ENCODE measurements around the gene SRF. TPM values are rescaled to one million over a fixed set of nuclear protein-coding genes. Genes with fewer than 3 reads are reported as not detected.

SRF gene
- total RNA-seq, 2 donors from 2014 or later: 32.7 to 44.2 TPM

- Histone ChIP-seq H3K27ac (ENCODE audit: low read depth, low read length) (no peak overlapping the region), H3K9ac (ENCODE audit: extremely low read depth, low read length, poor library complexity, severe bottlenecking) (no peak overlapping the region), H3K27me3 (ENCODE audit: control insufficient read depth, insufficient read depth, low read length, poor library complexity, severe bottlenecking) (no peaks in the 10 kb centered on the region), H3K4me1 (ENCODE audit: control insufficient read depth, insufficient read depth, low read length) (no peaks in the 10 kb centered on the region), H3K9me3 (ENCODE audit: control insufficient read depth, low read length) (no peaks in the 10 kb centered on the region), H3K4me3 (ENCODE audit: low read length) (no peak overlapping the region), H3K36me3 (ENCODE audit: control insufficient read depth, insufficient read depth, low read length) (peaks cover 8% of the 10 kb centered on the region)
- Mint-ChIP-seq H3K9me3 (no peaks in the 10 kb centered on the region), H3K36me3 (ENCODE audit: low read depth) (peaks cover 35% of the 10 kb centered on the region), H3K27ac (peak overlapping the region; percentile 55), H3K4me3 (no peak overlapping the region), H3K4me1 (peaks cover 3% of the 10 kb centered on the region), H3K27me3 (ENCODE audit: insufficient read depth) (no peaks in the 10 kb centered on the region)
- no peak for DNase-seq
- no peak for TF ChIP-seq CTCF (conservative IDR thresholded peaks at IDR 0.05)
- 92 to 93% methylated on average over 3 to 6 of the region's 6 CpGs for WGBS, 2 experiments (ENCODE audit: insufficient coverage in 1 of 2, insufficient read length in 1 of 2)
Observed at GRCh38 chr6:43189776-43190304, 18.8 kb downstream of the SRF start.

GRCh38 chr6:43192911-43193310 lies 21.8 kb downstream of the SRF start:
- peaks cover 35% of the 10 kb centered on the region for H3K36me3 Mint-ChIP-seq (ENCODE audit: low read depth)
- H3K27ac Mint-ChIP-seq: no peak overlapping the region
- H3K9me3 Mint-ChIP-seq: no peaks in the 10 kb centered on the region

GRCh38 chr6:43193929-43194328 lies 22.9 kb downstream of the SRF start:
- Histone ChIP-seq H3K4me1 (ENCODE audit: control insufficient read depth, insufficient read depth, low read length) (no peaks in the 10 kb centered on the region), H3K27me3 (ENCODE audit: control insufficient read depth, insufficient read depth, low read length, poor library complexity, severe bottlenecking) (no peaks in the 10 kb centered on the region), H3K4me3 (ENCODE audit: low read length) (no peak overlapping the region), H3K36me3 (ENCODE audit: control insufficient read depth, insufficient read depth, low read length) (no peaks in the 10 kb centered on the region), H3K9me3 (ENCODE audit: control insufficient read depth, low read length) (no peaks in the 10 kb centered on the region), H3K27ac (ENCODE audit: low read depth, low read length) (no peak overlapping the region), H3K9ac (ENCODE audit: extremely low read depth, low read length, poor library complexity, severe bottlenecking) (no peak overlapping the region)
- 96 to 100% methylated on average over 4 to 5 of the region's 5 CpGs for WGBS, 2 experiments (ENCODE audit: insufficient coverage in 1 of 2, insufficient read length in 1 of 2)
- H3K36me3 Mint-ChIP-seq (ENCODE audit: low read depth): peaks cover 29% of the 10 kb centered on the region
- H3K4me1 Mint-ChIP-seq: peaks cover 3% of the 10 kb centered on the region
- no peak overlapping the region for H3K4me3 Mint-ChIP-seq
- H3K9me3 Mint-ChIP-seq: no peaks in the 10 kb centered on the region
- no peaks in the 10 kb centered on the region for H3K27me3 Mint-ChIP-seq (ENCODE audit: insufficient read depth)
- no peak for DNase-seq
- H3K27ac Mint-ChIP-seq: no peak overlapping the region
- no peak for TF ChIP-seq CTCF (conservative IDR thresholded peaks at IDR 0.05)

More at GRCh38 chr6:43192911-43193310, 21.8 kb downstream of the SRF start:
- Histone ChIP-seq H3K36me3 (ENCODE audit: control insufficient read depth, insufficient read depth, low read length) (peaks cover 4% of the 10 kb centered on the region), H3K27ac (ENCODE audit: low read depth, low read length) (no peak overlapping the region), H3K4me3 (ENCODE audit: low read length) (no peak overlapping the region), H3K9ac (ENCODE audit: extremely low read depth, low read length, poor library complexity, severe bottlenecking) (no peak overlapping the region), H3K9me3 (ENCODE audit: control insufficient read depth, low read length) (no peaks in the 10 kb centered on the region), H3K4me1 (ENCODE audit: control insufficient read depth, insufficient read depth, low read length) (no peaks in the 10 kb centered on the region), H3K27me3 (ENCODE audit: control insufficient read depth, insufficient read depth, low read length, poor library complexity, severe bottlenecking) (no peaks in the 10 kb centered on the region)
- Mint-ChIP-seq H3K4me1 (peaks cover 3% of the 10 kb centered on the region), H3K27me3 (ENCODE audit: insufficient read depth) (no peaks in the 10 kb centered on the region), H3K4me3 (no peak overlapping the region)
- WGBS, 2 experiments (ENCODE audit: insufficient coverage in 1 of 2, insufficient read length in 1 of 2): 96 to 100% methylated on average over 8 to 9 of the region's 9 CpGs
- TF ChIP-seq CTCF (conservative IDR thresholded peaks at IDR 0.05): no peak
- no peak for DNase-seq

Measured in endodermal cell (in vitro differentiated cells).